HepG2 (cell line): ENCODE data around the gene ZNF621. TPM values are rescaled to one million over a fixed set of nuclear protein-coding genes. Genes with fewer than 3 reads are reported as not detected.

Source experiments
- KDM1A ChIP-seq: IDR thresholded peaks from 2 replicates; pipeline ENCODE4 v1.6.1; 2016; ENCODE audit warnings: missing compliant biosample characterization
- KIAA2018 ChIP-seq: sonication (generic); formaldehyde crosslinking; IDR thresholded peaks from 2 replicates; pipeline ENCODE4 v1.5.0; 2020; ENCODE audit warnings: mild to moderate bottlenecking, missing genetic modification reagents, borderline replicate concordance
- NFIC ChIP-seq: IDR thresholded peaks from 2 replicates; pipeline ENCODE4 v1.6.1; 2012; ENCODE audit warnings: mild to moderate bottlenecking, low read length, inconsistent platforms
- NR2F1 ChIP-seq, 2 experiments: fragments of 450-650 bp in 1 of 2; formaldehyde crosslinking in 1 of 2; IDR thresholded peaks; 2 replicates each; pipeline versions ENCODE4 v1.5.0 to v1.6.1; 2016 to 2020; ENCODE audit warnings: mild to moderate bottlenecking in 1 of 2, missing compliant biosample characterization in 1 of 2, missing genetic modification reagents in 1 of 2, moderate library complexity in 1 of 2
- POLR2G ChIP-seq: fragments of 200-400 bp; formaldehyde crosslinking; IDR thresholded peaks from 2 replicates; pipeline ENCODE4 v1.6.1; 2018; ENCODE audit warnings: mild to moderate bottlenecking, low read depth, low read length, moderate library complexity
- PPARG ChIP-seq: conservative IDR thresholded peaks from 2 replicates; pipeline ENCODE4 v1.6.1; 2016; ENCODE audit warnings: missing biosample characterization, missing genetic modification reagents
- SMC3 ChIP-seq: IDR thresholded peaks from 2 replicates; pipeline ENCODE4 v1.6.1; 2011; ENCODE audit warnings: low read length, improper control_type of control experiment
- SOX13 ChIP-seq, 3 experiments: fragments of 450-650 bp in 1 of 3; sonication (generic) in 1 of 3; formaldehyde crosslinking in 1 of 3; IDR thresholded peaks in 2 of 3; conservative IDR thresholded peaks in 1 of 3; 2 replicates each; pipeline versions ENCODE4 v1.5.0 to v1.6.1; 2016 to 2020; ENCODE audit warnings: antibody characterized with exemption in 1 of 3, mild to moderate bottlenecking in 1 of 3, missing compliant biosample characterization in 1 of 3, missing genetic modification reagents in 1 of 3, moderate library complexity in 1 of 3
- SRY ChIP-seq: sonication (generic); formaldehyde crosslinking; IDR thresholded peaks from 2 replicates; pipeline ENCODE4 v1.8.0; 2022; ENCODE audit warnings: mild to moderate bottlenecking, missing genetic modification reagents
- ZBTB37 ChIP-seq: sonication (generic); formaldehyde crosslinking; IDR thresholded peaks from 2 replicates; pipeline ENCODE4 v1.4.0; 2020; ENCODE audit warnings: mild to moderate bottlenecking, missing genetic modification reagents
- ZNF160 ChIP-seq: sonication (generic); formaldehyde crosslinking; IDR thresholded peaks from 2 replicates; pipeline ENCODE4 v1.8.0; 2022; ENCODE audit warnings: mild to moderate bottlenecking, inconsistent platforms, missing genetic modification reagents
- ZNF230 ChIP-seq: sonication (generic); formaldehyde crosslinking; IDR thresholded peaks from 2 replicates; pipeline ENCODE4 v1.4.0; 2020; ENCODE audit warnings: mild to moderate bottlenecking, missing genetic modification reagents
- ZNF3 ChIP-seq: IDR thresholded peaks from 2 replicates; pipeline ENCODE4 v1.7.0; 2017; ENCODE audit warnings: inconsistent platforms
- ZNF549 ChIP-seq: sonication (generic); formaldehyde crosslinking; IDR thresholded peaks from 2 replicates; pipeline ENCODE4 v1.5.0; 2020; ENCODE audit warnings: missing genetic modification reagents
- ZNF563 ChIP-seq: sonication (generic); formaldehyde crosslinking; IDR thresholded peaks from 2 replicates; pipeline ENCODE4 v1.8.0; 2022; ENCODE audit warnings: mild to moderate bottlenecking, moderate library complexity, missing genetic modification reagents
- ZNF574 ChIP-seq: sonication (generic); formaldehyde crosslinking; IDR thresholded peaks from 2 replicates; pipeline ENCODE4 v1.4.0; 2020; ENCODE audit warnings: missing genetic modification reagents
- ZNF678 ChIP-seq: sonication (generic); formaldehyde crosslinking; IDR thresholded peaks from 2 replicates; pipeline ENCODE4 v1.4.0; 2020; ENCODE audit warnings: mild to moderate bottlenecking, missing genetic modification reagents
- polyA plus RNA-seq, 8 experiments: library from polyadenylated mRNA; depleted of rRNA in 3 of 8; stranded (reverse) in 7 of 8; unstranded in 1 of 8; fragments of >200 nt; fragmentation: Illumina TruSeq in 4 of 8; extraction: Trizol in 4 of 8; gene quantifications; 2 replicates each; pipeline versions ENCODE4 v1.2.1 to v1.2.3, GENCODE V29; 2011 to 2016; ENCODE audit warnings: low read depth in 4 of 8, missing spikeins in 1 of 8, mixed read lengths in 1 of 8; ENCODE audit not compliant: insufficient read depth in 1 of 8
- total RNA-seq, 5 experiments: library from RNA; depleted of rRNA; stranded (reverse); fragments of >200 nt; fragmentation: Illumina TruSeq; extraction: Trizol; gene quantifications; 2 replicates each; pipeline ENCODE4 v1.2.3, GENCODE V29; 2016; ENCODE audit warnings: low read depth in 1 of 5

ZNF621 gene
- total and polyA plus RNA-seq, 2 of the 13 experiments (the other 11 are each of a cell fraction or from before 2014, with no cell fraction given): 13.2 to 14.9 TPM

GRCh38 chr3:40524568-40525285 is at the start of gene ZNF621 (continued):
- TF ChIP-seq KIAA2018 (CRISPR knock-in tag): no peak
- TF ChIP-seq SRY (CRISPR knock-in tag): peak; percentile 67; the same call in 1 of the 2 replicates
- TF ChIP-seq ZNF230 (CRISPR knock-in tag): peak; percentile 88; the same call in 1 of the 2 replicates
- TF ChIP-seq POLR2G: peak; percentile 96
- TF ChIP-seq SMC3: no peak
- peak; percentile 100 for TF ChIP-seq ZNF574 (CRISPR knock-in tag)
- TF ChIP-seq PPARG (CRISPR knock-in tag): peak; percentile 59; the same call in 1 of the 2 replicates
- TF ChIP-seq NFIC: no peak
- TF ChIP-seq SOX13 (IDR thresholded peaks at IDR 0.05): no peak
- no peak; a peak in 1 of 4 replicates for TF ChIP-seq SOX13 (CRISPR knock-in tag; conservative IDR thresholded peaks at IDR 0.05 in 1 of 2, IDR thresholded peaks at IDR 0.05 in 1 of 2)
- TF ChIP-seq ZNF563: no peak
- TF ChIP-seq ZNF549 (CRISPR knock-in tag): no peak
- TF ChIP-seq KDM1A (CRISPR knock-in tag): no peak
- TF ChIP-seq ZNF3 (CRISPR knock-in tag): no peak; the same call in 1 of the 2 replicates
- TF ChIP-seq ZNF160 (CRISPR knock-in tag): peak; percentile 55; the same call in 1 of the 2 replicates
- no peak for TF ChIP-seq NR2F1 (CRISPR knock-in tag; IDR thresholded peaks at IDR 0.05)
- TF ChIP-seq ZNF678: no peak
- 0 out of 2 replicates have a peak, but pooled peaks have one; percentile 28 for TF ChIP-seq ZBTB37
